ENCODE measurements around the gene OPRD1. TPM values are rescaled to one million over a fixed set of nuclear protein-coding genes. Genes with fewer than 3 reads are reported as not detected.

The OPRD1 gene
- total RNA-seq, 2 donors from 2014 or later: not detected

DNA sequence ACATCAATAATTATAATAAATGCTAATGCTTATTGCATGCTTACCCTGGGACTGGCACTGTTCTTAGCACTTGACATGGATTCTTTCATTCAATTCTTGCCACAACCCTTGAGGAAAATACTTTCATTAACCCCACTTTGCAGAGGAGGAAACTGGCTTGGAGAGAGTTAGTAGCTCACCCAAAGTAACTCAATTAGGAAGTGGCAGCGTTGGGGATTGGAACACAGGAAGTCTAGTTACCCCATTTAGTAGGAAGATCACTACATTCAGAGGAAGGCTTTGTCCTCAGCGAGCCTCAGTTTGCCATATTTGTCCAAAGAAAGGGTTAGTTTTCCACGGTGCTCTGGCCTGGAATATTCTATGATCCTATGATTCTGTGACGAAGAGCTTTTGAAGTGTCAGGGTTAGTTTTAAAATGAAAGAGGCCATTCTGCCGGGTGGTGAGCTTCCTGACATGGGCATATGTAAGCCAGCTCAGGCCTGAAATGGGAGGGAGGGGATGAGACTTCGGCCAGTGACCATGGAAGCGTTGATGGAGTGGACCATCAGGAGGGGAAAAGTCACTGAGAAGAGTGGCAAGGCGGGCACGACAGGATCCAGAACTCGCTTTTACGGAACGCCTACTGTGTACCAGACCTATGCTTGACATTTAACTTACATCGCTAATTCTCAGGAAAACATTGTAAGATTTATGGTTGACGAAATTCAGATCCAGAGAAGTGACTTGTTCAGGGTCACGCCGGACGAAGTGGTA, 74.2 kb downstream of the OPRD1 start:
- ATAC-seq (replicated peaks in 1 of 2) (no peak), DNase-seq (no peak)
- H3K4me1 Mint-ChIP-seq (ENCODE audit: low read depth): peaks cover 80% of the 10 kb centered on the region
- peak overlapping the region; percentile 79 to 90 for H3K4me3 Mint-ChIP-seq
- no peaks in the 10 kb centered on the region for H3K9me3 Mint-ChIP-seq
- H3K27ac Mint-ChIP-seq: peak overlapping the region; percentile 34
- no peaks in the 10 kb centered on the region for H3K27me3 Mint-ChIP-seq (ENCODE audit: low read depth)
- peaks cover 2 to 3% of the 10 kb centered on the region in 2 donors for H3K36me3 Mint-ChIP-seq (ENCODE audit: insufficient read depth in 2 of 2)

- H3K27ac Mint-ChIP-seq: peak overlapping the region; percentile 29
- peak; percentile 94 to 95 for DNase-seq
- peaks cover 76% of the 10 kb centered on the region for H3K4me1 Mint-ChIP-seq (ENCODE audit: low read depth)
- H3K27me3 Mint-ChIP-seq (ENCODE audit: low read depth): no peaks in the 10 kb centered on the region
- ATAC-seq (replicated peaks in 1 of 2): peak; percentile 79 to 80
- peaks cover 2 to 3% of the 10 kb centered on the region in 2 donors for H3K36me3 Mint-ChIP-seq (ENCODE audit: insufficient read depth in 2 of 2)
- H3K4me3 Mint-ChIP-seq: peak overlapping the region; percentile 79 to 90
- H3K9me3 Mint-ChIP-seq: no peaks in the 10 kb centered on the region
Measured at GRCh38 chr1:28886731-28887418, 74.9 kb downstream of the OPRD1 start.

DNA sequence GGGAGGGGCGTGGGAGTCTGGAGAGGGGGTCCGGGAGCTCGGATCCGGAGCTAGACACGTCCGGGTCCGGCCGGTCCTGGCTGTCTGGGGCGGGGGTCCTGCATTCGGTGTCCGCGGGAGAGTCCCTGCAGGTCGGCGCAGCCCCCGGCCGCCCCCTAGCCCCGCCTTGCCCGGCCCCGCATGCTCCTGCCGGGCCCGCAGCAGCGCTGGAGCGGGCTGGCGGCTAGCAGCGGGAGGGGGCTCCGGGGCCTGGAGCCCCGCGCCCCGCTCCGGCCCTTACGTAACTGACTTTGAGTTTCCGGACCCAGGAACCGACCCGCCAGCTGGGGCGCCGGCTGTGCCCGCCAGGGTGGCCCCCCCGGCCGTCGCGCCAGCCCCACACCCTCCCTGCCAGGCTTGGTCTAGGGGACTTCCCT, 75.5 kb downstream of the OPRD1 start:
- ATAC-seq (replicated peaks in 1 of 2): peak in 1 of 2 donors; percentile 5
- peak overlapping the region; percentile 95 for H3K27ac Mint-ChIP-seq
- peaks cover 70% of the 10 kb centered on the region for H3K4me1 Mint-ChIP-seq (ENCODE audit: low read depth)

GRCh38 chr1:28887835-28888682, 76.1 kb downstream of the OPRD1 start:
- H3K27ac Mint-ChIP-seq: peak overlapping the region; percentile 95
- H3K36me3 Mint-ChIP-seq (ENCODE audit: insufficient read depth in 2 of 2): peaks cover 2 to 3% of the 10 kb centered on the region in 2 donors
- peak overlapping the region; percentile 94 to 97 for H3K4me3 Mint-ChIP-seq
- DNase-seq: no peak
- H3K4me1 Mint-ChIP-seq (ENCODE audit: low read depth): peaks cover 70% of the 10 kb centered on the region
- H3K9me3 Mint-ChIP-seq: no peaks in the 10 kb centered on the region
- H3K27me3 Mint-ChIP-seq (ENCODE audit: low read depth): no peaks in the 10 kb centered on the region
- ATAC-seq (replicated peaks in 1 of 2): no peak

More for the DNA sequence above, 75.5 kb downstream of the OPRD1 start:
- Mint-ChIP-seq H3K36me3 (ENCODE audit: insufficient read depth in 2 of 2) (peaks cover 2 to 3% of the 10 kb centered on the region in 2 donors), H3K27me3 (ENCODE audit: low read depth) (no peaks in the 10 kb centered on the region), H3K4me3 (peak overlapping the region; percentile 94 to 97), H3K9me3 (no peaks in the 10 kb centered on the region)
- DNase-seq: peak; percentile 31 to 33

GRCh38 chr1:28888915-28889314, 76.9 kb downstream of the OPRD1 start:
- Mint-ChIP-seq H3K36me3 (ENCODE audit: insufficient read depth in 2 of 2) (peaks cover 2 to 3% of the 10 kb centered on the region in 2 donors), H3K9me3 (no peaks in the 10 kb centered on the region), H3K27me3 (ENCODE audit: low read depth) (no peaks in the 10 kb centered on the region), H3K4me3 (peak overlapping the region in 1 of 2 donors; percentile 94), H3K4me1 (ENCODE audit: low read depth) (peaks cover 68% of the 10 kb centered on the region), H3K27ac (no peak overlapping the region)
- no peak for ATAC-seq (replicated peaks in 1 of 2)
- DNase-seq: no peak

GRCh38 chr1:28889357-28889756, 77.4 kb downstream of the OPRD1 start:
- H3K9me3 Mint-ChIP-seq: no peaks in the 10 kb centered on the region
- ATAC-seq (replicated peaks in 1 of 2) (no peak), DNase-seq (no peak)
- H3K4me3 Mint-ChIP-seq: no peak overlapping the region
- peaks cover 63% of the 10 kb centered on the region for H3K4me1 Mint-ChIP-seq (ENCODE audit: low read depth)
- H3K36me3 Mint-ChIP-seq (ENCODE audit: insufficient read depth in 2 of 2): peaks cover 2 to 3% of the 10 kb centered on the region in 2 donors
- H3K27ac Mint-ChIP-seq: no peak overlapping the region
- H3K27me3 Mint-ChIP-seq (ENCODE audit: low read depth): no peaks in the 10 kb centered on the region

DNA sequence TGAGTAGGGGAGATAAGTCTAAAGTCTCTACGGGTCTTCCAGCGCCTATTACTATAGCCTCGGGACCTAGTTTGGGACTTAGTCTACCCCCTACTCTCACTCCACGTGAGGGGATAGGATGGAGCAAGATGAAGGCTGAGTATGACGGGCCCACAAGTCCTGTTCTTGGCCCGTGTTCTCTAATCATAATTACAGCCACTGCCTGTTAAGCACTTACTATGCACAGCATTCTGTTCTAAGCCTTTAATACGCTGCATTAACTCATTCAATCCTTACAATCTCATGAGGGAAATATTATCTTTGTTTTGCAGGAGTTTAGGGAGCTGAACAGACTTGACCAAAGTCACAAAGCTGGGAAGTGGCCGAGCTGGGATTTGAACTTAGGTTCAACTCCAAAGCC, 78.5 kb downstream of the OPRD1 start:
- Mint-ChIP-seq H3K27me3 (ENCODE audit: low read depth) (no peaks in the 10 kb centered on the region), H3K27ac (no peak overlapping the region), H3K4me1 (ENCODE audit: low read depth) (peaks cover 52% of the 10 kb centered on the region), H3K36me3 (ENCODE audit: insufficient read depth in 2 of 2) (peaks cover 2 to 3% of the 10 kb centered on the region in 2 donors), H3K9me3 (no peaks in the 10 kb centered on the region), H3K4me3 (no peak overlapping the region)
- ATAC-seq (replicated peaks in 1 of 2) (no peak), DNase-seq (no peak)

DNA sequence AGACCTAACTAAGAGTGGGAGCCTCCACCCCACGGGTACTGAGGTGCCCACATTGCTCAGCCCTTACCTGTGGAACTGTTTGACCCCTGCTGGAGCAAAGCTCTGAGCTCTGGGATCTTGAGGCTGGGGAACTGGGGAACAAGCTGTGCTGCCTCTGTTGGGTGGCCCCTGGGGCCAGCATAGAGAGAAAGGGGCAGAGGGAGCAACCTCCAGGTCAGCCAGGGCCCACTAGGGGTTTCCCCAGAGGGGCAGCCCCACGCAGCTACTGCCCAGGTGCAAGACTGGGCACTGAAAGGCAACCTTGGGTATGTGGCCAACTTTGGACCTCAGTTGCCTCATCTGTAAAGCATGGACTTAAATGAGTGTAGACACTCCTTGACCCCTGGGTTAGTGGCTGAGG, 78.9 kb downstream of the OPRD1 start:
- Mint-ChIP-seq H3K4me3 (no peak overlapping the region), H3K4me1 (ENCODE audit: low read depth) (peaks cover 48% of the 10 kb centered on the region), H3K9me3 (no peaks in the 10 kb centered on the region), H3K27me3 (ENCODE audit: low read depth) (no peaks in the 10 kb centered on the region), H3K27ac (no peak overlapping the region), H3K36me3 (ENCODE audit: insufficient read depth in 2 of 2) (peaks cover 2 to 3% of the 10 kb centered on the region in 2 donors)
- no peak for DNase-seq
- ATAC-seq (replicated peaks in 1 of 2): no peak

DNA sequence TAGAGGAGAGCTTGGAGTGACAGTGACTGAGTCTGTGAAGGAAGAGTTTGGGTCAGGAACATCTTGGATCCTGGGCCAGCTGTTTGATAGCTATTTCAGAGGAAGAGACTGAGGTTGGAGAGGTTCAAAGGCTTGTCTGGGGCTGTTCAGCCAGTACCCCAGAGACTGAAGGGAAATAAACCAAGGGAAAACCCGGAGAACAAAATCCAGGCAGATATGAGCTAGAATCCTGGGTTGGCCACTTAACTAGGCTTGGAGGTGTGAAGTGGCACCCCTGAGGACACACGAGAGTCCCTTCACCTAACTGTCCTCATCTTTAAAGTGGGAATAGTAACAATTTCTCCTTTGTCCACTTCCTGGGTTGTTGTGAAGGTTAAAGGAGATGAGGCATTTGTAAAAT, 79.3 kb downstream of the OPRD1 start:
- Mint-ChIP-seq H3K4me1 (ENCODE audit: low read depth) (peaks cover 46% of the 10 kb centered on the region), H3K27me3 (ENCODE audit: low read depth) (no peaks in the 10 kb centered on the region), H3K9me3 (no peaks in the 10 kb centered on the region), H3K4me3 (no peak overlapping the region), H3K36me3 (ENCODE audit: insufficient read depth in 2 of 2) (peaks cover 2 to 3% of the 10 kb centered on the region in 2 donors), H3K27ac (no peak overlapping the region)
- ATAC-seq (replicated peaks in 1 of 2): no peak
- no peak for DNase-seq

- Mint-ChIP-seq H3K4me3 (no peak overlapping the region), H3K36me3 (ENCODE audit: insufficient read depth in 2 of 2) (no peaks in the 10 kb centered on the region), H3K27ac (no peak overlapping the region), H3K4me1 (ENCODE audit: low read depth) (peaks cover 50% of the 10 kb centered on the region), H3K9me3 (no peaks in the 10 kb centered on the region), H3K27me3 (ENCODE audit: low read depth) (no peaks in the 10 kb centered on the region)
- DNase-seq (peak in 1 of 2 donors; percentile 30), ATAC-seq (replicated peaks in 1 of 2) (peak; percentile 30 to 41)
Measured at GRCh38 chr1:28893403-28894102, 81.6 kb downstream of the OPRD1 start.

DNA sequence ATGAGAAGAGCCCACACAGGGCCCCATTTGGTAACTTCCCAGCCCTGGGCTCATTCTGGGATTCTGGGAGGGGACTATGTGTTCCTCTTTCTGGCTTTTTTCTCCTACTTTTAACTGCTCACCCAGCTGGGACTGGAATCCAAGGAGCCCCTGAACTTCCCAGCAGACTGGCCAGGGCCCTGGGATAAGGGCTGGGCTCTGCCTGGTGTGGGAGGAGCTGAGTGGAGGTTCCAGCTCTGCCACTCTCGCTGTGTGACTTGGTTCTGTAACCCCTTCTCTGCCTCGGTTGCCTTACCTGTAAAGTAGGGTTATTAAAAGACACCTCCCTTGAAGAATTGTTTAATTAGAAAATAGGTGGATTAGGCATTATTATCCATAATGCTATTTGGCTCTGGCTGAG, 82.8 kb downstream of the OPRD1 start:
- ATAC-seq (replicated peaks in 1 of 2): no peak
- no peaks in the 10 kb centered on the region for H3K9me3 Mint-ChIP-seq
- DNase-seq: no peak
- no peak overlapping the region for H3K27ac Mint-ChIP-seq
- H3K36me3 Mint-ChIP-seq (ENCODE audit: insufficient read depth in 2 of 2): no peaks in the 10 kb centered on the region
- H3K27me3 Mint-ChIP-seq (ENCODE audit: low read depth): no peaks in the 10 kb centered on the region
- H3K4me3 Mint-ChIP-seq: no peak overlapping the region
- H3K4me1 Mint-ChIP-seq (ENCODE audit: low read depth): peaks cover 38% of the 10 kb centered on the region

GRCh38 chr1:28895896-28896608, 84.1 kb downstream of the OPRD1 start:
- H3K4me1 Mint-ChIP-seq (ENCODE audit: low read depth): peaks cover 25% of the 10 kb centered on the region
- no peak for DNase-seq
- no peaks in the 10 kb centered on the region for H3K36me3 Mint-ChIP-seq (ENCODE audit: insufficient read depth in 2 of 2)
- ATAC-seq (replicated peaks in 1 of 2): no peak
- H3K27me3 Mint-ChIP-seq (ENCODE audit: low read depth): no peaks in the 10 kb centered on the region
- H3K27ac Mint-ChIP-seq: no peak overlapping the region
- H3K9me3 Mint-ChIP-seq: no peaks in the 10 kb centered on the region
- H3K4me3 Mint-ChIP-seq: no peak overlapping the region

Data from activated T-cell treated with anti-CD3 and anti-CD28 coated beads, Interleukin-2, amount 50 U/mL, for 72 hours (primary cell).